Glomerular visceral epithelial cell (primary cell): ENCODE data around the gene MIS12.

ENCODE experiments used
- DNase-seq: peaks from one replicate; pipeline ENCODE4 v3.0.0-alpha.2; 2016; ENCODE audit errors: extremely low spot score

The MIS12 gene

DNA sequence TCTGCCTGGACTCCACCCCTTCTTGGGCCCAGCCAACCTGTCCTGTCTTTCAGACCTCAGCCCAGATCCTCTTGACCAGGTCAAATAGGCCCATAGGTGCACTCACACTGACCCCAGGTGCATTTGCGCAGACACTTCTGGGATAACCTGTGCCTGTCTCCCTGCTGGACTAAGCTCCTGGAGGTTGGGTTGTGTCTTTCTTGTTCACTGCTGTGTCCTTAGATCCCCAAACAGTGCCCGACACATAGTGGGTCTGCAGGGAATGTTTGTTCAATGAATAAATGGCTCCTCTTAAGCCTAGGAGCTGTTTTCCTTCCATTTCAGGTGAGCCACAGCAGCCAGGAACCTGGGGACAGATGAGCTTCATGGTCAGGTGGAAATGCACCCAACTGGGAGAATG is 49.1 kb downstream of the MIS12 start:
- no peak for DNase-seq

DNA sequence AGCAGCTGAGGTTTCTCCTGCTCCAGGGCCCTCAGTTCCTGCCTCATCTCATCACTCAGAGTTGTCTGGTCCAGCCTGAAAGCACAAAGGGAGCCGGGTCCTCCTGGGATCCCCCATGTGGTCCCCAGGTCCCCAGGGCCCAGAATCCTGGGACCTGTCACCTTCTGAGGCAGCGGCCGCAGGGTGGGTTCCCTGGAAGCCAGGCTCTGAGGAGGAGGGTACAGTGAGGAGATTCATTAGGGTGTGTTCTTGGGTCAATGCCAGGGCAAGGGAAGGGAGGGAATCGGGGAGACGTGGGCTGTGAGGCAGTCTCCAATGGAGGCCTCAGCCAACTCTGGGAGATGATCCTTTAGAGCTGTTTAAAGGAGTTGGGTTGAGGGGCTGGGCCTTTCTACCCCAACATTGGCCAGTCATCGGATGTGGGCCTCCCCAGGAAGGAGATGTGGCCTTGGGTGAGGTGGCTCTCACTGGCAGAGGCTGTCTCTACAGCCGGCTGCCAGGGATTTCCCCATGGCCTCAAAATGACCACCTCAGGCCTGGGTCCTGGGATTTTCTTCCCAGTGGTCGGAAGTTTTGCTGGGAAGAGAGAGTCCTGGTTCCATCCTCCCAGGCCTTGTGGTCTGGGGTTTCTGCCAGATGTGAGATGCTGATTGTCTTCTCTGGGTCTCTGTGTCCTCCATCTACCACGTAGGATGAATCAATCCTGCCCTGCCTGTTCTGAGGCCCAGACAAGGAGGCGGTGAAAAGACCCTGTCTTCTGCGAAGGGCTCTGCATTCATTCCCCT is 50.7 kb downstream of the MIS12 start:
- peak; percentile 78 for DNase-seq

DNA sequence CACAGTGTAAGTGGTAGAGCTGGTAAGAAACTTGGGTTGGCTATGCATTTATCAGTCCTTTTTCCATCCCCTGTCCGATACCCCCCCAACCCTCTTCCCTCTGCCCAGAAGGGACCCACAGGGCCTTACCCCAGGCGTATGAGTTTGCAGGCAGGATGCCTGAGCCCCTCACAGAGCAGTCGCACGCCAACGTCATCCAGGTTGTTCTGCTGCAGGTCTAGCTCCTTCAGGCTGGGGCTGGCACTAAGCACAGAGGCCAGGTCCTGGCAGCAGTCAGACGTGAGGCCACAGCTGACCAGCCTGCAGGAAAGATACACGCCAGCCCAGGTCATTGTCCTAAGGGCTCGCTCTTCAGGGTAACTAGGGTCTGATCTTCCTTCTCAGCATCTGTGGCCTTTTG is 52.9 kb downstream of the MIS12 start:
- no peak for DNase-seq

DNA sequence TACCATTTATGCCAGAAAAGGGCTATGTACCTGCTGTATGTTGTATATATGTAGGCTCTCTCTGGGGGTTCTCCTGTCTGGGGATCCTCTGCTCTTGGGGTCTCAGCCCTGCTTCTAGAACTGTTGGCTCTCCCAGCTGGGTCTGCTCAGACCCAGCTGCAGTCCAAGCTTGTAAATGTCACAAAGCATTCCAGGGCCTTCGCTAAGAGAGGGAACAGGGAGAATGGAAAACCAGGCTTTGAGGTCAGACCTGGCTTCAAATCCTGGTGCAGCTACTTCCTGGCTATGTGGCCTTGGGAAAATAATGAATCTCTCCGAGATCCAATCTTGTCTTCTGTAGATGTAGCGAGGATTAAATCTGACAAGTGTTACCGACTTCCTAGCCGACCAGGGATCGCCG is 54.0 kb downstream of the MIS12 start:
- no peak for DNase-seq
